Gastrocnemius medialis (tissue), 4 donors: ENCODE measurements around the gene GNAZ. TPM values are rescaled to one million over a fixed set of nuclear protein-coding genes. Genes with fewer than 3 reads are reported as not detected.

Source experiments
- ATAC-seq, 2 donors: fragments of 150-250 bp; one replicate each; pipeline ENCODE4 v1.9.1; 2016
- DNase-seq, 2 donors: peaks; one replicate each; pipeline ENCODE4 v3.0.0-alpha.2; 2019
- H3K27ac ChIP-seq, 4 donors: fragments of 200-600 bp; sonication (generic); 1 replicate in 1 of 4; 2 replicates in 3 of 4; pipeline ENCODE4 v1.5.1; 2016 to 2018; ENCODE audit warnings: mild to moderate bottlenecking in 2 of 4, moderate library complexity in 1 of 4
- H3K27me3 ChIP-seq, 3 donors: fragments of 200-600 bp; sonication (generic) in 2 of 3; 1 replicate in 1 of 3; 2 replicates in 2 of 3; pipeline versions ENCODE4 v1.5.1 to v1.6.0; 2016 to 2019; ENCODE audit warnings: mild to moderate bottlenecking in 1 of 3, moderate library complexity in 1 of 3
- H3K36me3 ChIP-seq, 2 donors: fragments of 200-600 bp; sonication (generic) in 1 of 2; one replicate each; pipeline ENCODE4 v1.5.1; 2017 to 2018
- H3K4me1 ChIP-seq, 2 donors: fragments of 200-600 bp; sonication (generic) in 1 of 2; one replicate each; pipeline ENCODE4 v1.5.1; 2016 to 2017; ENCODE audit warnings: mild to moderate bottlenecking in 2 of 2
- H3K4me3 ChIP-seq, 4 donors: fragments of 200-600 bp; sonication (generic) in 3 of 4; 1 replicate in 1 of 4; 2 replicates in 3 of 4; pipeline ENCODE4 v1.5.1; 2016 to 2019; ENCODE audit warnings: mild to moderate bottlenecking in 2 of 4
- H3K9me3 ChIP-seq, 3 donors: fragments of 200-600 bp; sonication (generic) in 2 of 3; 1 replicate in 1 of 3; 2 replicates in 2 of 3; pipeline ENCODE4 v1.5.1; 2016 to 2019
- POLR2A ChIP-seq, 2 donors: fragments of 450-650 bp; IDR thresholded peaks; one replicate each; pipeline ENCODE4 v1.6.1; 2017; ENCODE audit warnings: antibody characterized with exemption in 2 of 2, mild to moderate bottlenecking in 2 of 2, moderate library complexity in 2 of 2
- in situ Hi-C, 4 donors: fragments of 200-750 bp; cut with MboI; loops; one replicate each; pipeline versions ENCODE4 v1.15.0 to v1.8.0; 2017; ENCODE audit warnings: low sequenced_read_pairs in 4 of 4
- intact Hi-C: fragments of 100-400 bp; cut with DNase I; formaldehyde crosslinking; loops from one replicate; pipeline ENCODE4 v1.15.1; 2023; ENCODE audit warnings: low total_unique reads
- total RNA-seq, 4 donors: library from RNA; depleted of rRNA; stranded (reverse); fragments of >200 nt; gene quantifications; one replicate each; pipeline versions ENCODE4 v1.1.0 to v1.2.3, GENCODE V29; 2016
- TF ChIP-seq, protein P1 (sequence below), 5 experiments: fragments of 450-650 bp in 3 of 5; fragments of 200-600 bp in 2 of 5; sonication (generic) in 2 of 5; IDR thresholded peaks in 4 of 5; conservative IDR thresholded peaks in 1 of 5; 1 replicate in 4 of 5; 2 replicates in 1 of 5; pipeline ENCODE4 v1.5.1; 2016 to 2019; ENCODE audit warnings: antibody characterized with exemption in 5 of 5, mild to moderate bottlenecking in 3 of 5, moderate library complexity in 3 of 5

The GNAZ gene
- total RNA-seq, 4 donors from 2014 or later, result 0.92 to 3.1 (median 2.6) TPM

DNA sequence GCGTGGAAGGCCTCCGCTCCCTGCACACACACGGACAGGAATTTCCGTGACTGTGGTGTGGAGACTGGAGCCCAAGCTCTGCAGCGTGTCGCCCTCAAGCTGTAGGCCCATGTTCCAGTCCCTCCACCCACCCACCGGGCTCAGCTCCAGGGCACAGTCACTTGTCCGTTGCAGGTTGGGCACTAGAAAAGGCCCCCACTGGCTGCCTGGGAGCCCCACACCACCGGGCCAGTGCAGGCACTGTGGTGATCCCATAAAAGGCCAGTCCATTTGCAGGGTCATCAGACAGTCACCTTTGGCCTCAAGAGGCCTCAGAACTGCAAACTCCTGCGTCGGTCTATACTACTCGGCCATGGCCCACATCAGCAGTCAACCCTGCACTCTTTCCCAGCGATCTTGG lies 91.3 kb downstream of the GNAZ start:
- no peak for DNase-seq

DNA sequence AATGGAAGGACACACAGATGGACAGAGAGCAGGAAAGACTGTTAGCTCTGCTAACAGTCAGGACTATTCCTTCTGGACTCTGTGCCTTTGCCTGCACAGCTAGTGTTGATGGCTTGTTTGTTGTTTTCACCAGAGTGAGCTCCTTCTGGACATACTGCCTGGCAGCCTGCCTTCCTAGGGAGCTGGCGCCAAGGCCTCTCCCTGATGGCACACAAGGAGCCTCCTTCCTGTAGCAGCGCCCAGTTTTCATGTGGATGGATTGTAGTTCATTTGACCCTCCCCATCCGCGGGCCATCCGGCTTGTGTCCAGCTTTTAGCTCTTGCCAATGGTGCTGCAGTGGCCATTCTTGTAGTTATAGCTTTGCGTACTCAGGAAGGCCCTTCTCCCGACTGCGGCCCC lies 93.3 kb downstream of the GNAZ start:
- no peak overlapping the region for H3K4me3 ChIP-seq
- intact Hi-C loops, result no loop called here
- DNase-seq (no peak), ATAC-seq (peak in 1 of 2 donors; percentile 26)
- no peak overlapping the region for H3K27ac ChIP-seq
- no peaks in the 10 kb centered on the region for H3K4me1 ChIP-seq
- H3K27me3 ChIP-seq, result no peaks in the 10 kb centered on the region
- H3K36me3 ChIP-seq, result no peaks in the 10 kb centered on the region
- in situ Hi-C loops, result no loop called here
- TF ChIP-seq, protein P1, sequence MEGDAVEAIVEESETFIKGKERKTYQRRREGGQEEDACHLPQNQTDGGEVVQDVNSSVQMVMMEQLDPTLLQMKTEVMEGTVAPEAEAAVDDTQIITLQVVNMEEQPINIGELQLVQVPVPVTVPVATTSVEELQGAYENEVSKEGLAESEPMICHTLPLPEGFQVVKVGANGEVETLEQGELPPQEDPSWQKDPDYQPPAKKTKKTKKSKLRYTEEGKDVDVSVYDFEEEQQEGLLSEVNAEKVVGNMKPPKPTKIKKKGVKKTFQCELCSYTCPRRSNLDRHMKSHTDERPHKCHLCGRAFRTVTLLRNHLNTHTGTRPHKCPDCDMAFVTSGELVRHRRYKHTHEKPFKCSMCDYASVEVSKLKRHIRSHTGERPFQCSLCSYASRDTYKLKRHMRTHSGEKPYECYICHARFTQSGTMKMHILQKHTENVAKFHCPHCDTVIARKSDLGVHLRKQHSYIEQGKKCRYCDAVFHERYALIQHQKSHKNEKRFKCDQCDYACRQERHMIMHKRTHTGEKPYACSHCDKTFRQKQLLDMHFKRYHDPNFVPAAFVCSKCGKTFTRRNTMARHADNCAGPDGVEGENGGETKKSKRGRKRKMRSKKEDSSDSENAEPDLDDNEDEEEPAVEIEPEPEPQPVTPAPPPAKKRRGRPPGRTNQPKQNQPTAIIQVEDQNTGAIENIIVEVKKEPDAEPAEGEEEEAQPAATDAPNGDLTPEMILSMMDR (IDR thresholded peaks at IDR 0.05 in 4 of 5, conservative IDR thresholded peaks at IDR 0.05 in 1 of 5), result no peak
- no peak for TF ChIP-seq POLR2A (IDR thresholded peaks at IDR 0.05)
- H3K9me3 ChIP-seq, result no peaks in the 10 kb centered on the region

More for the DNA sequence above, 91.3 kb downstream of the GNAZ start:
- intact Hi-C loops, result no loop called here
- H3K27ac ChIP-seq, result no peak overlapping the region
- no peaks in the 10 kb centered on the region for H3K4me1 ChIP-seq
- no peaks in the 10 kb centered on the region for H3K27me3 ChIP-seq
- no peak overlapping the region for H3K4me3 ChIP-seq
- no peaks in the 10 kb centered on the region for H3K9me3 ChIP-seq
- in situ Hi-C loops, result no loop called here
- TF ChIP-seq, protein P1 (IDR thresholded peaks at IDR 0.05 in 4 of 5, conservative IDR thresholded peaks at IDR 0.05 in 1 of 5), result no peak
- no peak for TF ChIP-seq POLR2A (IDR thresholded peaks at IDR 0.05)
- ATAC-seq, result no peak
- no peaks in the 10 kb centered on the region for H3K36me3 ChIP-seq

DNA sequence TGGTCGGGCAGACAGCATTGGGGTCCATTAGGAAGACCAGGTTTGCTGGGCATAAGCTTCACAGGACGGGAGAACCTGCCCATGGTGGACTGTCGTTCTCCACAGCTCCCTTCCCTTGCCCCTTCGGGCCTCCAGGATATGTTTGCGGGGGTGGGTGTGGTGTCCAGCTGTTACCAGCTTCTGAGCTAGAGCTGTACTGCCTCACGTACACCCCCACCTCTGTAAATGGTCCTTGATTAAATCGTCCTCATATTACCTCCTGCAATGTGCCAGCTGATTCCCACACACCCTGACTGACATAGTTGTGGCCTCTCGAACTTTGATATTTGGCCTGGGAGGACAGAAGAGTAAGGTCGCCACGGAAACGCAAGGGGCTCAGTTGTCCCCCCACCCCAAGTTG lies 93.8 kb downstream of the GNAZ start:
- ATAC-seq (no peak), DNase-seq (no peak)
- intact Hi-C loops (no loop called here), in situ Hi-C loops (no loop called here)
- Histone ChIP-seq H3K27ac (no peak overlapping the region), H3K9me3 (no peaks in the 10 kb centered on the region), H3K27me3 (no peaks in the 10 kb centered on the region), H3K4me1 (no peaks in the 10 kb centered on the region), H3K4me3 (no peak overlapping the region), H3K36me3 (no peaks in the 10 kb centered on the region)
- TF ChIP-seq POLR2A (IDR thresholded peaks at IDR 0.05), result no peak
- TF ChIP-seq, protein P1 (IDR thresholded peaks at IDR 0.05 in 4 of 5, conservative IDR thresholded peaks at IDR 0.05 in 1 of 5), result no peak

DNA sequence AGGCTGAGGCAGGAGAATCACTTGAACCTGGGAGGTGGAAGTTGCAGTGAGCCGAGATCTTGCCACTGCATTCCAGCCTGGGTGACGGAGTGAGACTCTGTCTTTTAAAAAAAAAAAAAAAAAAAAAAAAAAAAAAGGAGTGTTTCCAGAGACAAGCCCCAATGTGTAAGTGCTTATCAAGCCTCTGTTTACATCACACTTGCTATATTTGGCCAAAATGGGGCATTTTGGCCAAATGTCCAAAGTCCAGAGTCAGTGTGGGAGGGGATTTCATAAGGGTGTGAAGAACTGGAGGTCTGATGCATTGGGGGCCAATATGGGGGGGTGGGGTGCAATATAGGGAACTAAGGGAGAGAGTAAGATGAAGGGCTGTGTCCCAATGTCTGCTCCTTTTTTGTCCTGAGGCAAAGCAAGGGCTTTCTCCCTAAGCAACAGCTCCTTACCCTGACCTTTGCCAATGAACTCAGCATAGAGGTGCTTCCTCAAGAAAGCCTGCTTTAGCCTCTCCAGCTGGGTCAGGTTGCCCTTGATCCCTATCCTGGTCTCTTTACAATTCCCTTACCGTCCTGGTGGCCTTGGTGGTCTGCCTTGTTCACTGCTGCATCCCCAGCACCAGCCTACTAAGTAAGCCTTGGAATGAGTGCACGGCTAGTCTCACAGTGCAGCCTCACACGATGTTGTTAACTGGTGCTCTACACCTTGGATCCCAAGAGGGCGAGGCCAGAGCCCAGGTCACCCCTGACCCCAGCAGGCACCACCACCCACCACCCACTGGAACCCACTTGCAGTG lies 95.9 kb downstream of the GNAZ start:
- Histone ChIP-seq H3K27ac (no peak overlapping the region), H3K27me3 (no peaks in the 10 kb centered on the region), H3K9me3 (no peaks in the 10 kb centered on the region), H3K4me3 (no peak overlapping the region), H3K4me1 (no peaks in the 10 kb centered on the region), H3K36me3 (no peaks in the 10 kb centered on the region)
- intact Hi-C loops, result no loop called here
- DNase-seq (no peak), ATAC-seq (no peak)
- in situ Hi-C loops, result no loop called here
- TF ChIP-seq, protein P1 (IDR thresholded peaks at IDR 0.05 in 4 of 5, conservative IDR thresholded peaks at IDR 0.05 in 1 of 5), result no peak
- no peak for TF ChIP-seq POLR2A (IDR thresholded peaks at IDR 0.05)
